Breast epithelium (tissue), 4 donors: ENCODE data around the gene ARTN. TPM values are rescaled to one million over a fixed set of nuclear protein-coding genes. Genes with fewer than 3 reads are reported as not detected.

Source experiments
- DNase-seq, 2 donors: peaks; one replicate each; pipeline ENCODE4 v3.0.0-alpha.2; 2019; ENCODE audit warnings: low spot score in 2 of 2
- H3K27ac ChIP-seq, 2 donors: fragments of 200-600 bp; sonication (generic) in 1 of 2; one replicate each; pipeline ENCODE4 v1.5.1; 2016 to 2019; ENCODE audit warnings: mild to moderate bottlenecking in 1 of 2
- H3K27me3 ChIP-seq, 2 donors: fragments of 200-600 bp; sonication (generic) in 1 of 2; one replicate each; pipeline versions ENCODE4 v1.5.1 to v1.6.0; 2017 to 2019; ENCODE audit warnings: control low read depth in 1 of 2, mild to moderate bottlenecking in 1 of 2
- H3K36me3 ChIP-seq: fragments of 200-600 bp; one replicate; pipeline ENCODE4 v1.5.1; 2019
- H3K4me1 ChIP-seq, 2 donors: fragments of 200-600 bp; sonication (generic); one replicate each; pipeline ENCODE4 v1.5.1; 2016 to 2019; ENCODE audit warnings: control low read depth in 1 of 2
- H3K4me3 ChIP-seq, 3 donors: fragments of 200-600 bp; sonication (generic); 1 replicate in 2 of 3; 2 replicates in 1 of 3; pipeline ENCODE4 v1.5.1; 2016 to 2019; ENCODE audit warnings: mild to moderate bottlenecking in 3 of 3, moderate library complexity in 2 of 3
- H3K9me3 ChIP-seq, 2 donors: fragments of 200-600 bp; sonication (generic) in 1 of 2; one replicate each; pipeline ENCODE4 v1.5.1; 2016 to 2019; ENCODE audit warnings: control low read depth in 1 of 2
- CTCF ChIP-seq, 3 donors: fragments of 450-650 bp; IDR thresholded peaks; one replicate each; pipeline ENCODE4 v1.5.1; 2016 to 2017; ENCODE audit warnings: antibody characterized with exemption in 3 of 3, mild to moderate bottlenecking in 3 of 3, moderate library complexity in 3 of 3
- POLR2A ChIP-seq: fragments of 450-650 bp; IDR thresholded peaks from one replicate; pipeline ENCODE4 v1.6.1; 2016; ENCODE audit warnings: antibody characterized with exemption, mild to moderate bottlenecking, moderate library complexity
- POLR2AphosphoS5 ChIP-seq, 3 donors: sonication (generic); formaldehyde crosslinking; IDR thresholded peaks; one replicate each; pipeline ENCODE4 v1.6.1; 2017; ENCODE audit warnings: antibody characterized with exemption in 3 of 3
- intact Hi-C: fragments of 100-400 bp; cut with DNase I; formaldehyde crosslinking; loops from one replicate; pipeline ENCODE4 v1.15.1; 2023; ENCODE audit warnings: low total_unique reads
- total RNA-seq, 3 donors: library from RNA; depleted of rRNA; stranded (reverse); fragments of >200 nt; gene quantifications; one replicate each; pipeline ENCODE4 v1.1.0, GENCODE V29; 2016

The ARTN gene
- total RNA-seq, 3 donors from 2014 or later: 1.8 to 2.3 TPM; not detected in 1

DNA sequence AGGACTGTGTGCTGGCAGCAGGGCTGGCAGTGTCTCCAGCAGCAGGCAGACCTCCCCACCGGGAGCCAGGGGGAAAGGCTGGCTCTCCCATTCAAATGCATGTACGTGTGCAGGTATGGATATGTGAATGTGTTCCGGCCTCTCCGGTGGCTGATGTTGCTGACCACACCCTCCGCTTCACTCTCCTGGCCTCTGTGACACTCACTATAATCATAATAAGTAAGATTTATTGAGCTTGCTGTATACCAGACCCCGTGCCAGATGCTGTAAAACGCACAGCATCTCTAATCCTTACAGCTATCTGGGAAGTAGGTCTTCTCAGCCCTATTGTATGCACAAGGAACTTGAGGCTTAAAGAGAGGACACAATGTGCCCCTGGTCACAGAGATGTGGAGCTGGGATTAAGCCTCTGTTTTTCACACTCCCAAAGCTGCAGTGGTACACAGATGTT, 20.5 kb upstream of the ARTN start:
- Histone ChIP-seq H3K4me3 (no peak overlapping the region), H3K36me3 (no peaks in the 10 kb centered on the region), H3K27ac (peak overlapping the region; percentile 7 to 69), H3K9me3 (no peaks in the 10 kb centered on the region), H3K27me3 (no peaks in the 10 kb centered on the region), H3K4me1 (no peaks in the 10 kb centered on the region)
- no peak for DNase-seq
- no peak for TF ChIP-seq POLR2AphosphoS5 (IDR thresholded peaks at IDR 0.05)
- no peak for TF ChIP-seq CTCF (IDR thresholded peaks at IDR 0.05)
- no peak for TF ChIP-seq POLR2A
- intact Hi-C loops: no loop called here

- Histone ChIP-seq H3K27me3 (no peaks in the 10 kb centered on the region), H3K4me1 (no peaks in the 10 kb centered on the region), H3K36me3 (no peaks in the 10 kb centered on the region), H3K9me3 (no peaks in the 10 kb centered on the region), H3K27ac (peak overlapping the region; percentile 18 to 69), H3K4me3 (no peak overlapping the region)
- intact Hi-C loops: no loop called here
- peak in 1 of 2 donors; percentile 35 for DNase-seq
- no peak for TF ChIP-seq POLR2A
- no peak for TF ChIP-seq CTCF (IDR thresholded peaks at IDR 0.05)
- TF ChIP-seq POLR2AphosphoS5 (IDR thresholded peaks at IDR 0.05): no peak
These were observed 19.8 kb upstream of the ARTN start for GRCh38 chr1:43913666-43914360.

DNA sequence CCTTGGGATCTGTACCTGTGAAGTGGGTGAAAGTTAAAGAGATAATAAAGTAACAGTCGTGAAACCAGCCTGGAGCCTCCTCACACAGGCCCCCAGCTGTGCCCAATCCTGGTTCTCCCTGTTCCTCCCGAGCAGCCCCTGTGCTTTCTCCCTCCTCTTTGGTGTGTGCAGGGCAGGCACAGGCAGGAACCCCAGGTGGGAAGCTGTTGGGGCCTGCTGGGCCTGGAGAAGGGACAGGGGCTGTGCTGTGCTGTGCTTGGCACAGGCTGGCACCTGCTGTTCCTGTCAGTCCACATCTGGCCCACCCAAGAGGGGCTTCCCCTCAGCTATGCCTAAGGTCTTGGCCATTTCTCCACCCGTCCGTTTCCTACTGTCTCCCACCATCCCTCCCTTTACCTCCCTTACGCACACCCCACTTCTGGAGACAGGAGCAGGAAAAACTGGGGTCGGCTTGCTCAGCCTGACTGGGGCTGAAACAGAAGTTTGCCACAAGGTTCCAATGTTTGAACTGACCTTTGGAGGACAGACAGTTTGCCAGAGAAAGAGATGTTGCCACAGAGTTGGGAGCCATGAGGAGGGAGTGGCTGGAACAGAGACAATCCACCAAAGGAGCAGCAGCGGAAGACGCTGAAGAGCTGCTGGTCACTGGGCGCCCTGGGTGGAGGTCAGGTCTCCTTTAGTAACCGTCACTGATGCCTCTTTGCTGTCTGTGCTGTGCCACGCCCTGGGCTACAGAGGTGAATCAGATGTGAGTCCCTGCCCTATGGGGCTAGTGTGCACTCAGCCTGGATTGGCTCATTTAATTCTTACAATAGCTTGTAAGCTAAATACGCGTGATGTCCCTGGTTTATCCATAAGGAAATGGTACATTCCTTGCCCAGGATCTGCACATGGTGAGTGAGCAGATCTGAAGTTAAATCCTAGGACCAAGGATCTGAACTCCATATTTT, 18.8 kb upstream of the ARTN start:
- Histone ChIP-seq H3K36me3 (no peaks in the 10 kb centered on the region), H3K27ac (peak overlapping the region; percentile 7 to 38), H3K9me3 (no peaks in the 10 kb centered on the region), H3K4me1 (no peaks in the 10 kb centered on the region), H3K27me3 (no peaks in the 10 kb centered on the region), H3K4me3 (no peak overlapping the region)
- intact Hi-C loops: no loop called here
- no peak for DNase-seq
- TF ChIP-seq POLR2AphosphoS5 (IDR thresholded peaks at IDR 0.05) (no peak), CTCF (IDR thresholded peaks at IDR 0.05) (no peak), POLR2A (no peak)

DNA sequence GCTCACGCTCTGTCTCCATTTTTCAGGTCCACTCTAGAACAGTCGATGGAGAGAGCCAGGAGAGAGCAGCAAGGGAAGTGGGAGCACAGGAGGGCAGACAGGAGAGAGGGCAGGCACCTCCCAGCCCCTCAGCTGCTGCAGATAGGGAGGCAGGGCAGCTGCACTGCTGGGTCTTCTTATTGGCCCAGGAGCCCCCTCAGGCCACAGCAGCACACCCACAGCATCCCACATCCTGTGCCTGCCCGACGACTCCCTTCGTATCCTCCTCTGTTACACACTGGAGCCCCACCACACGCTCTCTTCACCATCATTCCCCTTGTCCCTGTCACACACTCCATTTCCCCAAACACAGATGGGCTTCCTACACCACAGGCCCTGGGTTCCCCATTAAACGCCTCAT, 13.7 kb upstream of the ARTN start:
- intact Hi-C loops: no loop called here
- no peak for DNase-seq
- no peaks in the 10 kb centered on the region for H3K4me1 ChIP-seq
- H3K27me3 ChIP-seq: no peaks in the 10 kb centered on the region
- H3K36me3 ChIP-seq: no peaks in the 10 kb centered on the region
- TF ChIP-seq POLR2A (no peak), POLR2AphosphoS5 (IDR thresholded peaks at IDR 0.05) (no peak), CTCF (IDR thresholded peaks at IDR 0.05) (no peak)
- H3K4me3 ChIP-seq: no peak overlapping the region
- H3K27ac ChIP-seq: no peak overlapping the region
- no peaks in the 10 kb centered on the region for H3K9me3 ChIP-seq

- no peak for TF ChIP-seq POLR2AphosphoS5 (IDR thresholded peaks at IDR 0.05)
- TF ChIP-seq POLR2A: no peak
- no peak for TF ChIP-seq CTCF (IDR thresholded peaks at IDR 0.05)
- H3K4me3 ChIP-seq: no peak overlapping the region
- H3K27me3 ChIP-seq: no peaks in the 10 kb centered on the region
- intact Hi-C loops: no loop called here
- no peaks in the 10 kb centered on the region for H3K9me3 ChIP-seq
- no peak overlapping the region for H3K27ac ChIP-seq
- no peaks in the 10 kb centered on the region for H3K4me1 ChIP-seq
- no peak for DNase-seq
- H3K36me3 ChIP-seq: no peaks in the 10 kb centered on the region
These were observed 12.6 kb upstream of the ARTN start for GRCh38 chr1:43921022-43921421.
